Testis (tissue), 2 donors: Measurements from ENCODE around the gene LRFN5.

Experiments used
- POLR2A ChIP-seq: fragments of 450-650 bp; IDR thresholded peaks from one replicate; pipeline ENCODE4 v1.6.1; 2017; ENCODE audit warnings: antibody characterized with exemption, mild to moderate bottlenecking, moderate library complexity
- TF ChIP-seq, protein P1 (sequence below), 3 experiments: fragments of 450-650 bp in 2 of 3; fragments of 200-600 bp in 1 of 3; sonication (generic) in 1 of 3; IDR thresholded peaks; one replicate each; pipeline ENCODE4 v1.5.1; 2016 to 2019; ENCODE audit warnings: antibody characterized with exemption in 3 of 3, mild to moderate bottlenecking in 2 of 3, moderate library complexity in 1 of 3

- TF ChIP-seq, protein P1, sequence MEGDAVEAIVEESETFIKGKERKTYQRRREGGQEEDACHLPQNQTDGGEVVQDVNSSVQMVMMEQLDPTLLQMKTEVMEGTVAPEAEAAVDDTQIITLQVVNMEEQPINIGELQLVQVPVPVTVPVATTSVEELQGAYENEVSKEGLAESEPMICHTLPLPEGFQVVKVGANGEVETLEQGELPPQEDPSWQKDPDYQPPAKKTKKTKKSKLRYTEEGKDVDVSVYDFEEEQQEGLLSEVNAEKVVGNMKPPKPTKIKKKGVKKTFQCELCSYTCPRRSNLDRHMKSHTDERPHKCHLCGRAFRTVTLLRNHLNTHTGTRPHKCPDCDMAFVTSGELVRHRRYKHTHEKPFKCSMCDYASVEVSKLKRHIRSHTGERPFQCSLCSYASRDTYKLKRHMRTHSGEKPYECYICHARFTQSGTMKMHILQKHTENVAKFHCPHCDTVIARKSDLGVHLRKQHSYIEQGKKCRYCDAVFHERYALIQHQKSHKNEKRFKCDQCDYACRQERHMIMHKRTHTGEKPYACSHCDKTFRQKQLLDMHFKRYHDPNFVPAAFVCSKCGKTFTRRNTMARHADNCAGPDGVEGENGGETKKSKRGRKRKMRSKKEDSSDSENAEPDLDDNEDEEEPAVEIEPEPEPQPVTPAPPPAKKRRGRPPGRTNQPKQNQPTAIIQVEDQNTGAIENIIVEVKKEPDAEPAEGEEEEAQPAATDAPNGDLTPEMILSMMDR (IDR thresholded peaks at IDR 0.05) = no peak
- no peak for TF ChIP-seq POLR2A
These were observed 199.8 kb downstream of the LRFN5 start for GRCh38 chr14:41806366-41806975.
